Fibroblast of upper back skin (primary cell): ENCODE data around the gene KLHL8.
"Not testable (repeated sequence)": the region's sequence is repeated elsewhere in the genome, so short reads cannot be mapped to it uniquely, and the experiment has no call there.

Experiments used
- DNase-seq: peaks from one replicate; pipeline ENCODE4 v3.0.0-alpha.2; 2013

The KLHL8 gene

DNA sequence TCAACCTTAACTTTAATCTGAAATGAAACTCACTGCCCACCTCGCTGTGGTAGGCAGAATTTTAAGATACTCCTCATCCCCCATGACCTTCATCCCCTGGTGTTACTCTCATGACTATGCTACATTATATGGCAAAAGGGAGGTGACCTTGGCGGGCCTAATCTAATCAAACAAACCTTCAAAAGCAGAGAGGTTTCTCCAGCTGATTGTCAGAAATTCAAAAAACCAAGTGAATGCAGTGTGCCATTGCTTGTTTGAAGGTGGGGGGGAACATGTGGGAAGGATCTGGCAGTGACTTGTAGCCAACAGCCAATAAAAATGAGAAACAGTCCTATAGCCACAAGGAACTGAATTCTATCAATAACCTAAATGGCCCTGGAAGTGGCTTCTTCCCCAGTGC is 48.5 kb downstream of the KLHL8 start:
- no peak for DNase-seq

DNA sequence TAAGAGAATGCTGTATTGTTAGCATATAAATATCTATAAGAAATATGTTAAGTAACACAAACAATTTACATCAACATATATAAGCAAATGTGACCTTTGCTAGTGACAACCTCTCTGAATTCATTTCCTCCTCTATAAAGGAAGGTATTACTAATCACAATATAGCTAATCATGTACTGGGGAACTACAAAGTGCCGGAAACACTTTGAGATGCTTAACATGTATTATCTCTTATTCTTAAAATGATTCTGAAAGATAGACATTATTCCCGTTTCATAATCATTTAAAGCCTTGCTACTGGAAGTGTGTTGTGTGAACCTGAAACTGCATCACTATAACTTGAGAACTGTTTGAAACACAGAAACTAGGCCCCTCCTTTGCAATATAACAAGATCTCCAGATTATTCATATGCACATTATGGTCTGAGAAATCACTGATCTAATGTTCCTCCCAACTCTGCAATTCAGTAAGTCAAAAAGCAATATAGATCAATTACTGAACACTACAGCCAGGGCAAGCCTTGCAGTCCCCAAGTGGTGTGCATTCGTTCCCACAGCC is 54.0 kb downstream of the KLHL8 start:
- DNase-seq = no peak

DNA sequence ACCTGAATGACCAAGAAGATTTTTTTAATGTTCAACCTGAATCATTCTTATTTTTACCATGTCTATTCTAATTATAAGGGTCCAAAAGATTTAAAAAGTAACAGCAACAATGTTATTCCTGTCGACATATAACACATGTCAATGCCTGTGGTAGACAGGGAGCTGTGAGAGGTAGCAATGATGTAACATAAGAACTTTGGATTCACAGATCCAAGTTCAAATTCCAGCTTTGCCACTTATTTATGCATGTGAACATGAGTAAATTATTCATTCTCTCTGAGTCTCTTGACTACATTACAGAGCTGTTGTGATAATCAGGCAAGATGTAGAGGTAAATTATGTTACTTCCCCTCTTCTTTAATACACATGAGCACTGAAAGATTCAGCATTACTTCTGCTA is 54.5 kb downstream of the KLHL8 start:
- no peak for DNase-seq

DNA sequence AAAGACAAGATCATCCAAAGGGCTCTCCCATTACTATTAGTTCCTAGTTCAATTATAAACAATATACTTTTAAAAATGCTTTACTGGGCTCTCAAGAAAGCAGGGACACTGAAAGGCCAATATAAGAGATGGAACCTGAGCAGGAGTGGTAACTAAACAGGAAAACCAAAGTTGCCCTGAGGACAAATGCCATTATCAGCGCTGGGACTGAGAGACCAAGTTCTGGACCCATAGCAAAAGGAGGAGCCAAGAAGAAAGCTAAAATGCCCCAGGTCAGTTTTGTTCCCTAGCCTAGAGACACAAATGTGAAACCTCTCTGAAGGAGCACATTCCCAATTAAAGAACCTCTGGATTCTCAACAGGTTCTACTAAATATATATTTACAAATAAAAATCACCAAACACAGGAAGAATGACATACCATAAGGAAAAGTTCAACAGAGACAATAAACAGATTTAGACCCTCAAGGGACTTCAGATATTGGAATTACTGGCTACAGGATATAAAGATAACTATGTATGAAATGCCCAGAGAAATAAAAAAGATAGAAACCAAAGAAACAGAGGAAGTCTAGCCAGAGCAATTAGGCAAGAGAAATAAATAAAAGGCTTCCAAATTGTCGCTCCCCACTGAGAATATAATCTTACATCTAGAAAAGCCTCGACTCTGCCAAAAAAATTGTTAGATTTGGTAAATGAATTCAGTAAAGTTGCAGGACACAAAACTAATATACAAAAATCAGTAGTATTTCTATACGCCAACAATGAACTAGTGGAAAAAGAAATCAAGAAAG is 67.1 kb downstream of the KLHL8 start:
- DNase-seq = no peak

DNA sequence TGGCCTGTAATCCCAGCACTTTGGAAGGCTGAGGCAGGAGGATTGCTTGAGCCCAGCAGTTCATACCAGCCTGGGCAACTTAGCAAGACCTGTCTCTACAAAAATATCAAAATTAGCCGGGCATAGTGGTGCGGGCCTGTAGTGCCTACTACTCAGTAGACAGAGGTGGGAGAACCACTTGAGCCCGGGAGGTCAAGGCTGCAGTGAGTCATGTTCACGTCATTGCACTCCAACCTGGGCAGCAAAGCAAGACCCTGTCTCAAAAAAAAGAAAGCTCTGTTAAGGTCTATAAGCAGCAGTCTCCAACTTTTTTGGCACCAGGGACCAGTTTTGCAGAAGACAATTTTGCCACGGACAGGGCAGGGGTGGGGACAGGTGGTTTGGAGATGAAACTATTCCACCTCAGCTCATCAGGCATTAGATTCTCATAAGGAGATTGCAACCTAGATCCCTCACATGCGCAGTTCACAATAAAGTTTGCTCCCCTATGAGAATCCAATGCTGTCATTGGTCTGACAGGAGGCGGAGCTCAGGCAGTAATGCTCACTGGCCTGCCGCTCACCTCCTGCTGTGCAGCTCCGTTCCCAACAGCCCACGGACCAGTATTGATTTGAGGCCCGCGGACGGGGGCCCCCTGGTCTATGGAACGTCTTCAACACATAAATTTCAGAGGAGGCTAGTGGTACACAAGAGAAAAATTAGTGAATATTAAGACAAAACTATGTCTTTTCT is 67.9 kb downstream of the KLHL8 start:
- no peak for DNase-seq

DNA sequence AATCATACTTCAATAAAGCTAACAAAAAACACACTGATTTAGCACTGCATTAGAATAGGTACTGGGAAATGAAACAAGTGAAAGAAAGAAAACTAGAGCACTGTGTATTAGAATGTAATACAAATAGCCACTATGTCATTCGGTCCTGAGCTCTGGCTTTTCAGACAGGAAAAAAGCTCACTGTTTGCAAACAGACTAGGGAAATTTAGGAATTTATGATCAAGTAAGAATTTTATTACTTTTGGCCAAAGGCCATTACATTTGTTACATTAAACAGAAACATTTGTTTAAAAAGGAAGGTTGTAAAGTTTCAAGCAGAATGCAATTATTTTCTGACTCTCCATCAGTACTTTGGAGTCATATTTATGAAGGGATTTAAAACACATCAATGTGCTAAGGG is 68.7 kb downstream of the KLHL8 start:
- DNase-seq = no peak

DNA sequence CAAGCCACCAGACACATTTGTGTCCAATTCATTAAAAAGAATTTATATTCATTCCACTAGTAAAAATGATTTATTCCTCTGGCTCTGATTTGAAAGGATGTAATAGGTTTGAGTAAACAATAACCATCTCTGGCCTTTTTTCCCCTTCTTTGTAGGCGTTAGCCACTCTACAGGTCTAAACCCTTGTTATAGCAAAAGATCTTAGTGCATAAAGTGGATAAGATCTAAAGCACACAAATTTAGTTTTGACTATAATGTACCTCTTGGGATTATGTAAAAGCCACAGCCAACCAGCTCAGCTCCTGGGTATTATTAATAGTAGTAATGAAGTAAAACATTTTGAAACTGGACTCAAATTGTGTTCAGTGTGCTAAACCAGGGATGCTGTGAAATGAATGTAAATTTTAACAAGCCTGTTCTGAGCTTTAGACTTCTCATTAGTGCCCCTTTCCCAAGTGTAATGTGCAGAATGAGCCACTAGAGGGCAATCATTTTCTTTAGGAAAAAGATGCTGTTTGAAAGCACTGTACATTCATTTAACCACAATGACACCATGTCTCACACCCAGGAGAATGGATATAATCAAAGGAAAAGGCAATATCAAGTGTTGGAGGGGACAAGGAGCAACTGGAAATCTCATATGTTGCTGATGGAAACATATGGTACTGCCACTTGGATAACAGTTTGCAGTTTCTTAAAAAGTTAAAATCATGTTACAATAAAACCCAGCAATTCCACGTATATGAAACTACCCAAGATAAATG is 69.7 kb downstream of the KLHL8 start:
- peak; percentile 78 for DNase-seq

DNA sequence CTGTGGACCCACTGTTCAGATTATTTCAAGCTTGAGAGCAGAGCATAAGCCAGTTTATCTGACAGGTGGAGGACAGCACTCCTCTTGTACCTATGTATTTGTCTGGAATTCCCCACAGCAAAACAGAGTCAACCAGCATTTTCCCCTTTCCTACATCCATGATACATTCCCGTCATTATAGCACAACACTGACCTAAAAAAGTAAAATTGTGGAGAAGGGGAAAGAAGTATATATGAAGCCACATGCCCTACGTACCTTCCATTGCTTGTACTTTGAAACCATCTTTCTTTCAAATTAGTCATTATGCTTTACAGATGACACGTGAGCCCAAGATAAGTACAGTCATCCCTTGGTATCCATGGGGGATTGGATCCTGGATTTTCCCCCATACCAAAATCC is 73.3 kb downstream of the KLHL8 start:
- no peak for DNase-seq

DNA sequence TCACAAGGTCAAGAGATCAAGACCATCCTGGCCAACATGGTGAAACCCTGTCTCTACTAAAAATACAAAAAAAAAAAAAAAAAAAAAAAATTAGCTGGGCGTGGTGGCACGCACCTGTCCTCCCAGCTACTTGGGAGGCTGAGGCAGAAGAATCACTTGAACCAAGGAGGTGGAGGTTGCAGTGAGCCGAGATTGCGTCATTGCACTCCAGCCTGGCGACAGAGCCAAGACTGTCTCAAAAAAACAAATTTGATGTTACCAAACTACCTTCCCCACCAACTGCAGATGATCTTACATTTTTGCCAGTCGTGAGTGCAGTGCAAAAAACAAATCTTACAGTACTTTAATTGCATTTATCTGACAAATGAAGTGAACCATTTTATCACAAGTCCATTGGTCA is 74.5 kb downstream of the KLHL8 start:
- DNase-seq = not testable (repeated sequence)

DNA sequence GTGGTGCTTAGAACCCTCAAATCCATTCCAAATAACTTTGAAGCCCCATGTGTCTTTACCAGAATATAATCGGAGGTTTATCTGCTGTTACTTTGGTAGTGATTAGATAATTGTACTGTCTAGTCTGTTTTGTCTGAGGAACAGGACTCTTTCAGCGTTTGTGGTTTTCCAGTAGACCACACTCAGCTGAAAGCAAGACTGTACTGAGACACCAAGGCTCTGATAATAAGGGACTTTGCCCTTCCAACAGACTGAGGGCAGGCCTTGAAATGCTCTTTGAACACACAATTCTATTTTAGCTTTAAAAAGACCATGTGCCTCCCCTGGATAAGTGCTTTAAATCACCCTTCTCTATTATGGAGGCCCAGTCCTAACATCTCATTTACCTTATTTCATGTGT is 76.1 kb downstream of the KLHL8 start:
- DNase-seq = no peak

DNA sequence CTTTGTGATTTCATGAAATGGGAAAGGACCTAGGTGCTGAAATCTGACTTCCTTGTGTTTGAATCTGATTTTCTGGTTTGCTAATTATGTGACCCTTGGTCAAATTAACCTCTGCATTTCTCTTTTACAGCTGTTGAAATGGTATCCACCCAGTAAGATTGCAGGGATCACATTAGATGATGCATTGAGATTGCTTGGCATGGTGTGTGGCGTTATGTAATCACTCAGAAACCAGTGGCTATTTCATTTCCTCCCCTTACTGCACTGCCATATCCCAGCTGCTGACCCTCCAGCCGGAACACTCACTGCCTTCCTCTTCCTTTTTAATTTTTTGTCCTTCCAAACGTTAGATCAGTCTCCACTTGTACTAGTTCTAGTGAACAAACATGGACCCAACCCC is 79.0 kb downstream of the KLHL8 start:
- no peak for DNase-seq

DNA sequence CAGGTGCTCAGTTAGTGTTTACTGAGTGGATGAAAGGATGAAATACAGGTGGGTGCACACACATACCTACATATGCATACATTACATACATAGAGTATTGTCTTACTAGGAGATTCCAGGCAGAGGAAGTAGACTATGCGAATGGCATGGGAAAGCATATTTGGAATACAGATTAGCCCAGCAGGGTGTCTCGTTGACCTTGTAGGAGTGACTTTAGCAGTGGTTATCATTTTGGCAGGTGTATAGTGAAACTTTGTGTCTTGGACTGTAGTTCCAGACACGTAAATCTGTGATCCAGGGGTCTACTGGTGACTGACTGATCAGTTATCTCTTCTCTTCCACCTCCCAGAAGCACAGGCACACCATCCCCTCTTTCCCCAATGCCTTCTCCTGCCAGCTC is 86.3 kb downstream of the KLHL8 start:
- no peak for DNase-seq

DNA sequence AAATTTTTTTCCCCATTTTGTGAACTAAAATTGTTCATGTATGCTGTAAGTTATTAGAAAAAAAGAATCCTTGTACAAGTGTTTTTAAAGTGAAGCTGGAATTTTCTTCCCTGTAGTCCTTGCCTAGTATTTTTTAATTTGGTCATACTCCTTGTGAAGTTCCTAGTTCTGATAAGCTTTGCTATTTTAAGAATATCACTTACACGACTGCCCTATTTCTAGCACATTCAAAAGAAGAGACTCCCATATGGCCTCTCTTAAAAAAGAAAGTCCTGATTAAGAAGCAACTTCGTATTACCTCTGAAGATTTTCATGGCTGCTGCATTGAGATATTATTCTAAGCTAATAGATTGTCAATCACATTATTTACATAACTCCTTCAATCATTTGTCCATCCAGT is 87.2 kb downstream of the KLHL8 start:
- DNase-seq = no peak

DNA sequence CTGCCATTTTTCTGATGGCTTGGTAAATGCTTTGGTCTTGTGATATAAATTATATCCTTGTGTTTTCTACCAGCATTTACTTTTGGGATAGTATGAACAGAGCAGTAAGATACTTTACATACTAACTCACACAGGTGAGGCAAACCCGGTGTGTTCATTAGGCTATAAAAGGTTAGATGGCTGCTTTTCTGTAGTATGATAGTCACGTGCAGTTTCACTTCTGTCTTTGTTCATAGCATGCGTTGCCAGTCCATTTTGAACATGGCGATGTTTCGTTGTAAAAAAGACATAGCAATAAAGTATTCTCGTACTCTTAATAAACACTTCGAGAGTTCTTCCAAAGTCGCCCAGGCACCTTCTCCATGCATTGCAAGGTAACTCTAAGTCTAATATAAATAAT is 88.4 kb downstream of the KLHL8 start:
- DNase-seq = no peak

DNA sequence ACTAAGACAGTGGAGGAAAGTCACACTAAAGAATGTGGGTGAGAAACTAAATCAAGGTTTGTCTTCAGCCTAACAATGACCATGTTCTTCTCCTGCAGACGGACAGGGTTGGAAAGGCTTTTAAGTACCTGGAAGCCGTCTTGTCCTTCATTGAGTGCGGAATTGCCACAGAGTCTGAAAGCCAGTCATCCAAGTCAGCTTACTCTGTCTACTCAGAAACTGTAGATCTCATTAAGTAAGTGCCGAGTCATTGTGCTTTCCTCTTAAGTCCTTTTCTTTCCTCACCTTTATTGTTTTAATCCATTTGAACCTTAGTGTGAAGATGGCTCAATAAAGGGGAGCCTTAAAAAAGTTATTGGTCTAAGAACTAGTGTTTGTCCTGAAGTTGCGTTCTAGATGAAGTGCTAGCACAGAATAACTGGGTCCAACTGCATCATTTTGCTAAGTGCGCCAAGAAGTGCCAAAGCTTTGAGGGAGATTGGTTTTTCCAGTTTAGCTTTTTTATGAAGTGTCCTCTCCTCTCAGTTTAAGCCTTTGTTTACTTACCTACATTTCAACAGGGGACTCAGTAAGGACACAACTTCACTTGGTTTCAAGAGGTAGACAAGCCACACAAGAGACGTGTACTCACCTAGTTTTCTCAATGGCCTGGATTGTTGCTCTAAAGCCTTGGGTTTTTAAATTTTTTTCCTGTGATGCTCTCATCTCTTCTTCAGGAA is 89.3 kb downstream of the KLHL8 start:
- DNase-seq = no peak

DNA sequence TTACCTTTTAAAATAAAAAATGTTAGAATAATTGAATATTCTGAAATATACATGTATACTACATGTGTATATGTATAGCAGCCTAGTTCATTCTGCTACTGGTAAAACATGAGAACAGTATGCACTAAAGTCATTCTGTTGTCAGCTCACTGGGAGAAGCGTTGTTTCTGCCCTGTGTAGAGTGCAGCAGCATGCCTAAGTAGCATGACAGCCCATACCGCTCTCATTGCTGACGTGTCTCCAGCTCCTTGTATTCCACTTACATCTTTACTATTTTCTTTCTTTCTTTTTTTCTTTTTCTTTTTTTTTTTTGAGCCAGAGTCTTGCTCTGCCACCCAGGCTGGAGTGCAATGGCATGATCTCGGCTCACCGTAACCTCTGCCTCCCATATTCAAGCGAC is 90.7 kb downstream of the KLHL8 start:
- DNase-seq = no peak

DNA sequence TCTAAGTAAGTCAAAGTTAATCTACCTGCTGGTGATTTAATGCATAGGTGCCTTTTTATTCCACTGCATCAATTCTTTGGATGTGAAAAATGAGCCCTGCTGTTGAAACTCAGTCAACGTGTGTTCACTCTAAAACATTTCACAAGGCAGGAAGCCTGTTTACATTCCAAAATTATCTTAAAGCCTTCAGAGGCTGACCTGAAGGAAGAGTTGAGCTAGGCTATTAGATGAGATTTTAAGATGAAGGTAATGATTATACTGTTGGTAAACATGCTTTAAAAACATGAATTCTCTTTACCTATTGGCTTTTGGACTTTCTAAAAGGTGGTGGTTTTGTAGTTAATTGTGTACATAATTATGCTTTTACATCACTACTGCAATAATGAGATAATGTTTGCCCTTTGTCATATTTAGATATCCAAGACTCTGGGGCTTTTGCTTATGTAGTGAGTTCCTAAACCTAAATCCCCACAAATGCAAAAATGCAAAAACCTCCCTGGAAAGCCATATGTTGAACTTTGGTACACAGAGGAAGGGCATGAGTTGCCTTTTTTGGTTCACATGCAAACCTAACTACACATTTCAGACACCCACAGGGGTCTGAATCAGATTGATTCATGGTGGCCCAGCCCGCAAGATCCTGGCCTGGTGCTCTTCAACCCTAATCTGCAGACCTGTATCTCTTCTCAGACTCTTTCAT is 92.3 kb downstream of the KLHL8 start:
- DNase-seq = no peak

DNA sequence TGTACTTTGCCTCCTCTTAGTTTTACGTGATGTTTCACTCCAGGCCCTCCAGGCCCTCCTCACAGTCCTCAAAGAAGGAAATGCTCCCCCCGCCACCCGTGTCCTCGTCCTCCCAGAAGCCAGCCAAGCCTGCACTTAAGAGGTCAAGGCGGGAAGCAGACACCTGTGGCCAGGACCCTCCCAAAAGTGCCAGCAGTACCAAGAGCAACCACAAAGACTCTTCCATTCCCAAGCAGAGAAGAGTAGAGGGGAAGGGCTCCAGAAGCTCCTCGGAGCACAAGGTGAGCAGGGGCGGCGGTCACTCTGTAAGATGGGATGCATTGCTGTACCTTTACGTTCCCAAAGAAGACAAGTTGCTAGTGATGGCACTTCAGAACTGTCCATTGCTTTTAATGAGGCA is 94.4 kb downstream of the KLHL8 start:
- DNase-seq = no peak

DNA sequence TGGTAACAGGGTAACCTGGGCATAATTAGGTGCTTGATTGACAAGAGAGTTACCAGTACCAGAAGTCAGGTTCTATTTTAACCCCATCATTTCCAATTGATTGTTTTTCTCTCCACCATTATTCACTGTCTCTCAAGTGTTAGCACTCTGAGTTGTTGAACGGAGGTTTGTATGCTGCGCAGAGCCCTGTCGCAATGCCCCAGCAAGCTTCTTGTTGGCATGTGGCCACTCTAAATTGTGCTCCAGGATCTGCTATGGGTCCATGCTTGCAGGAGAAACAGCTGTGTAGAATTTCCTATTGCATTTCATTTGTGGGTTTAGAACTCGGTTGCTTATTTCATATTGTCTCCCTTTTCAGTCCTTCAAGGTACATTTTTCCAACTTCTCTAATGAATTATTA is 98.2 kb downstream of the KLHL8 start:
- DNase-seq = no peak

DNA sequence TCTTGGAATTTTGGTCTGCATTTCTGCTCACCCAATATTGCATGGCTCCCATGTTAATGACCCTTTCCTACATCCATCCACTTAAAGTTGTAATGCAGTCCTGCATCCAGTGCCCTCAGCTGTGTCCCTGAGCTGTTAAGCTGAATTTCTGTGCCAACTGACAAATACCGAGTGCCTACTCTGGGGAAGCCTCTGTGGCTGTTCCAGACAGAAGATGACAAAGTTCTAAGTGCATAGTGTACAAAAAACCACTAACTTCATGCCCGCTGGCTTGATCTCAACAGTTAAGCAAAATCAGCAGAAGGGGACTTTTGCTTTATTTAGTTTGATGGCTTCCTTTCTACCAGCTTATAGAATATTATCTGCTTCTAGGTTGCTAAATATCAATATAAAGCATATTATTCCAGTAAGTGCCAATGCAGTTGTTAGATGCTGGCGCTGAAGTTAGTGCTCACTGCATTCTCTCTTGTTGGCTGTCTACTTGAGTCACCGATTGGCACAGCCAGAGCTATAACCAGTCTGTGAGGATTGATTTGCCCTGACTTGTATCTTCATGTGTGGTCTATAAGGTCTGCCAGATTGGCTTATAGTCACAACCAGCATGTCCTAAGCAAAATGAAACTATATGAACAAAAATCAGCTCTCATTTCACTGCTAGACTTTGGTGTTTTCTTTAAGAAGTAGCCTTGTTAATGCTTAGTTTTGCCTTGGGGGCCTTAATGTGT is 98.9 kb downstream of the KLHL8 start:
- DNase-seq = peak; percentile 27

DNA sequence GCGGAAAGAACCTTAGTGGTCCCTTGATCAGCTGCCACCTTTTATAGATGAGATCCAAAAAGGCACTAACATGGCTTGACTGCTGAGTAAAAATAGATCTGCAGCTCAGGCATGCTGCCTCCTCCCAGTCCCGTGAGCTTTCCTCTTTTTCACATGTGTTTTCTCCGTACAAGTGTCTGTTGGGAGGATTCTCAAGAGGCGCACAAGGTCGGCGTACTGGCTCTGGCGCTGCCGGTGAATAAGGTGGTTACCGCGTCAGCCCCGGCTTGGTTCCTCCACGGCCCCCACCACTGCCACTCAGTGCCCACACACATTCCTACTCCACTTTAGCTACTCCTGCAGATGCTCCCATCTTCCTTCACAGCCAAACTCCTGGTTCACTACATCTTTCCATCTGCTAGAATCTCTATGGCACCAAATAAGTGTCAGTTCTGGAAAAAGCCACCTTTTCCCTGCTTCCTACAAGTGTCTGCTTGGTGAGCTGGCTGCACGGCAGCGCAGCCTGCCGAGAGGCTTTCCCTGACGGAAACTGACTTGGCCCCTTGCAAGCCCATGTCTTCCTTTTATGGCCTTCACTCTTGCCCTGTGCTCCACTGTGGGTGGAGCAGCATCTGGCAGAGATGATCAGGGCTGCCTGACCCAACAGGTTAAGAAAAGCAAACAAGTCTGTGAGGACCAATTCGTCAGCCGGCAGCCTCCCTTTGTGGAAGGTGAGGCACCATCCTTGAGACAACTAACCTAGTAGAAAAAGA is 99.8 kb downstream of the KLHL8 start:
- no peak for DNase-seq
